GM19468 (cell line): ENCODE results near the gene THY1.
"Not testable (repeated sequence)": the region's sequence is repeated elsewhere in the genome, so short reads cannot be mapped to it uniquely, and the experiment has no call there.

Source experiments
- ATAC-seq: cut with Tn5 transposase; IDR thresholded peaks from one replicate; pipeline ENCODE4 v1.9.1; 2021; ENCODE audit warnings: mild to moderate bottlenecking, moderate library complexity, moderate number of reproducible peaks; ENCODE audit not compliant: unreplicated experiment; ENCODE audit errors: extremely low read depth

Gene THY1

GRCh38 chr11:119422809-119423508, at the start of gene THY1:
TSS of gene THY1 (minus strand) at chr11:119423172. CDS start at chr11:119420905, 2,267 bp downstream.
- ATAC-seq = no peak

GRCh38 chr11:119472186-119472855, 49.3 kb upstream of the THY1 start:
- ATAC-seq = no peak

- ATAC-seq = no peak
Observed at GRCh38 chr11:119471329-119471728, 48.4 kb upstream of the THY1 start.

GRCh38 chr11:119470317-119471291, 47.6 kb upstream of the THY1 start:
- no peak for ATAC-seq

GRCh38 chr11:119469506-119469905, 46.5 kb upstream of the THY1 start:
- no peak for ATAC-seq

- no peak for ATAC-seq
Observed at GRCh38 chr11:119468511-119468910, 45.5 kb upstream of the THY1 start.

- ATAC-seq = no peak
Observed at GRCh38 chr11:119461229-119461963, 38.4 kb upstream of the THY1 start.

- ATAC-seq = no peak
Observed at GRCh38 chr11:119460582-119460981, 37.6 kb upstream of the THY1 start.

GRCh38 chr11:119460097-119460496, 37.1 kb upstream of the THY1 start:
- ATAC-seq = no peak

GRCh38 chr11:119459293-119459976, 36.5 kb upstream of the THY1 start:
- no peak for ATAC-seq

GRCh38 chr11:119455708-119456107, 32.7 kb upstream of the THY1 start:
- ATAC-seq = not testable (repeated sequence)

- ATAC-seq = not testable (repeated sequence)
Observed at GRCh38 chr11:119455241-119455640, 32.3 kb upstream of the THY1 start.

GRCh38 chr11:119453881-119454280, 30.9 kb upstream of the THY1 start:
- ATAC-seq = no peak

GRCh38 chr11:119450590-119451326, 27.8 kb upstream of the THY1 start:
- no peak for ATAC-seq

GRCh38 chr11:119449498-119449897, 26.5 kb upstream of the THY1 start:
- no peak for ATAC-seq

- ATAC-seq = no peak
Observed at GRCh38 chr11:119448380-119448779, 25.4 kb upstream of the THY1 start.

- no peak for ATAC-seq
Observed at GRCh38 chr11:119447664-119448242, 24.8 kb upstream of the THY1 start.

- ATAC-seq = no peak
Observed at GRCh38 chr11:119446871-119447663, 24.1 kb upstream of the THY1 start.
